Neural progenitor cell (in vitro differentiated cells): ENCODE measurements around the gene PGF.

ENCODE experiments used
- CTCF ChIP-seq: fragments of 200-600 bp; sonication (generic); IDR thresholded peaks from 2 replicates; pipeline ENCODE4 v1.5.1; 2017; ENCODE audit warnings: antibody characterized with exemption, mild to moderate bottlenecking
- EZH2phosphoT487 ChIP-seq: fragments of 200-600 bp; sonication (generic); IDR thresholded peaks from 2 replicates; pipeline ENCODE4 v1.6.1; 2017; ENCODE audit warnings: antibody characterized with exemption

- TF ChIP-seq EZH2phosphoT487 (no peak), CTCF (no peak)
Observed at GRCh38 chr14:74941676-74942097, 13.7 kb downstream of the PGF start.
